HEK293 (cell line): ENCODE results near the gene SEMG2.

Experiments
- CTCF ChIP-seq: fragments of 450-650 bp; formaldehyde crosslinking; IDR thresholded peaks from 2 replicates; pipeline ENCODE4 v1.5.1; 2016; ENCODE audit warnings: missing biosample characterization, missing genetic modification characterization
- KLF8 ChIP-seq: fragments of 450-650 bp; formaldehyde crosslinking; IDR thresholded peaks from 2 replicates; pipeline ENCODE4 v1.5.1; 2016; ENCODE audit warnings: missing biosample characterization, missing genetic modification characterization
- PRDM1 ChIP-seq: fragments of 450-650 bp; formaldehyde crosslinking; IDR thresholded peaks from 2 replicates; pipeline ENCODE4; 2016; ENCODE audit warnings: missing biosample characterization, missing genetic modification characterization
- REST ChIP-seq: fragments of 450-650 bp; formaldehyde crosslinking; IDR thresholded peaks from 2 replicates; pipeline ENCODE4 v1.5.1; 2016; ENCODE audit warnings: missing biosample characterization, missing genetic modification characterization
- ZBTB17 ChIP-seq: fragments of 450-650 bp; formaldehyde crosslinking; IDR thresholded peaks from 2 replicates; pipeline ENCODE4 v1.5.1; 2016; ENCODE audit warnings: missing biosample characterization, missing genetic modification characterization
- ZBTB48 ChIP-seq: fragments of 450-650 bp; formaldehyde crosslinking; IDR thresholded peaks from 2 replicates; pipeline ENCODE4 v1.5.1; 2016; ENCODE audit warnings: missing biosample characterization, missing genetic modification characterization
- ZFP3 ChIP-seq: fragments of 450-650 bp; formaldehyde crosslinking; IDR thresholded peaks from 2 replicates; pipeline ENCODE4 v1.5.1; 2016; ENCODE audit warnings: low read depth, missing biosample characterization, missing genetic modification characterization
- ZNF138 ChIP-seq: fragments of 450-650 bp; formaldehyde crosslinking; IDR thresholded peaks from 2 replicates; pipeline ENCODE4 v1.5.1; 2016; ENCODE audit warnings: missing biosample characterization, missing genetic modification characterization, borderline replicate concordance
- ZNF23 ChIP-seq: fragments of 450-650 bp; formaldehyde crosslinking; IDR thresholded peaks from 2 replicates; pipeline ENCODE4 v1.5.1; 2016; ENCODE audit warnings: missing biosample characterization, missing genetic modification characterization, borderline replicate concordance
- ZNF274 ChIP-seq, 2 experiments: fragments of 200-500 bp in 1 of 2; fragments of 450-650 bp in 1 of 2; sonication (Bioruptor generic) in 1 of 2; formaldehyde crosslinking in 1 of 2; IDR thresholded peaks; 2 replicates each; pipeline versions ENCODE4 v1.5.1 to v1.6.1; 2014 to 2016; ENCODE audit warnings: borderline replicate concordance in 1 of 2, inconsistent platforms in 1 of 2, low read length in 1 of 2, missing biosample characterization in 1 of 2, missing genetic modification characterization in 1 of 2
- ZNF660 ChIP-seq: fragments of 450-650 bp; IDR thresholded peaks from 2 replicates; pipeline ENCODE4 v1.5.1; 2018; ENCODE audit warnings: missing biosample characterization, mild to moderate bottlenecking, missing genetic modification characterization
- ZNF76 ChIP-seq: fragments of 450-650 bp; formaldehyde crosslinking; IDR thresholded peaks from 2 replicates; pipeline ENCODE4; 2016; ENCODE audit warnings: low read depth, missing biosample characterization, missing genetic modification characterization, borderline replicate concordance
- ZSCAN23 ChIP-seq: fragments of 450-650 bp; formaldehyde crosslinking; IDR thresholded peaks from 2 replicates; pipeline ENCODE4 v1.5.1; 2016; ENCODE audit warnings: missing biosample characterization, missing genetic modification characterization

- no peak for TF ChIP-seq CTCF
- no peak for TF ChIP-seq ZFP3
- no peak for TF ChIP-seq ZBTB48 (tag by site-specific recombination)
- no peak for TF ChIP-seq PRDM1 (tag by site-specific recombination)
- TF ChIP-seq ZNF76 (tag by site-specific recombination), result no peak
- no peak for TF ChIP-seq ZNF660 (tag by site-specific recombination)
- no peak for TF ChIP-seq ZNF138 (tag by site-specific recombination)
- TF ChIP-seq ZNF274 (IDR thresholded peaks at IDR 0.05; ENCODE audit: low read length), result no peak
- TF ChIP-seq ZNF274 (tag by site-specific recombination; IDR thresholded peaks at IDR 0.05; ENCODE audit: borderline replicate concordance), result no peak
- TF ChIP-seq KLF8 (tag by site-specific recombination), result no peak
- no peak for TF ChIP-seq ZBTB17 (tag by site-specific recombination)
- no peak for TF ChIP-seq ZNF23 (tag by site-specific recombination)
- TF ChIP-seq REST, result no peak
- no peak for TF ChIP-seq ZSCAN23
Measured at GRCh38 chr20:45235995-45236394, 14.8 kb downstream of the SEMG2 start.
